HepG2 (cell line): Measurements from ENCODE around the gene TMEM198. TPM values are rescaled to one million over a fixed set of nuclear protein-coding genes. Genes with fewer than 3 reads are reported as not detected.

Experiments
- ARHGAP35 ChIP-seq: sonication (generic); formaldehyde crosslinking; IDR thresholded peaks from 2 replicates; pipeline ENCODE4 v1.9.0; 2022; ENCODE audit warnings: mild to moderate bottlenecking, inconsistent platforms, moderate library complexity, missing genetic modification reagents, borderline replicate concordance
- ARNT ChIP-seq: fragments of 450-650 bp; IDR thresholded peaks from 2 replicates; pipeline ENCODE4 v1.6.1; 2017
- ATF5 ChIP-seq: sonication (generic); formaldehyde crosslinking; IDR thresholded peaks from 2 replicates; pipeline ENCODE4 v1.4.0; 2020; ENCODE audit warnings: mild to moderate bottlenecking, low read depth, missing genetic modification reagents
- CAMTA2 ChIP-seq: sonication (generic); formaldehyde crosslinking; IDR thresholded peaks from 2 replicates; pipeline ENCODE4 v1.4.0; 2020; ENCODE audit warnings: mild to moderate bottlenecking, missing genetic modification reagents, borderline replicate concordance
- CBX1 ChIP-seq: IDR thresholded peaks from one replicate; pipeline ENCODE4 v1.6.1; 2016; ENCODE audit warnings: antibody characterized with exemption, low read depth
- CCAR2 ChIP-seq: fragments of 200-400 bp; formaldehyde crosslinking; optimal IDR thresholded peaks from 2 replicates; pipeline ENCODE3; 2018; ENCODE audit warnings: low read depth, mild to moderate bottlenecking, low read length, moderate library complexity
- GATAD1 ChIP-seq: IDR thresholded peaks from 2 replicates; pipeline ENCODE4 v1.6.1; 2016; ENCODE audit warnings: missing genetic modification reagents, missing compliant biosample characterization
- GPN1 ChIP-seq: sonication (generic); formaldehyde crosslinking; IDR thresholded peaks from 2 replicates; pipeline ENCODE4 v1.5.1; 2020; ENCODE audit warnings: missing genetic modification reagents, borderline replicate concordance
- GTF3A ChIP-seq: sonication (generic); formaldehyde crosslinking; conservative IDR thresholded peaks from 2 replicates; pipeline ENCODE4 v1.4.0; 2020; ENCODE audit warnings: mild to moderate bottlenecking, missing genetic modification reagents
- MAX ChIP-seq: IDR thresholded peaks from 2 replicates; pipeline ENCODE4 v1.6.1; 2012; ENCODE audit warnings: inconsistent platforms
- MEIS1 ChIP-seq: sonication (generic); formaldehyde crosslinking; IDR thresholded peaks from 2 replicates; pipeline ENCODE4 v1.9.0; 2021; ENCODE audit warnings: mild to moderate bottlenecking, missing genetic modification reagents, moderate library complexity, borderline replicate concordance
- MTA1 ChIP-seq: sonication (generic); formaldehyde crosslinking; IDR thresholded peaks from 2 replicates; pipeline ENCODE4 v1.4.0; 2020; ENCODE audit warnings: missing genetic modification reagents, mild to moderate bottlenecking, borderline replicate concordance
- NR2C2 ChIP-seq: sonication (generic); formaldehyde crosslinking; IDR thresholded peaks from 2 replicates; pipeline ENCODE4 v1.4.0; 2020; ENCODE audit warnings: missing genetic modification reagents, mild to moderate bottlenecking, moderate library complexity, borderline replicate concordance
- SALL1 ChIP-seq: sonication (generic); formaldehyde crosslinking; IDR thresholded peaks from 2 replicates; pipeline ENCODE4 v1.8.0; 2022; ENCODE audit warnings: mild to moderate bottlenecking, missing genetic modification reagents
- SP2 ChIP-seq: sonication (generic); formaldehyde crosslinking; IDR thresholded peaks from 2 replicates; pipeline ENCODE4 v1.5.1; 2020; ENCODE audit warnings: mild to moderate bottlenecking, missing genetic modification reagents
- TEF ChIP-seq: sonication (generic); formaldehyde crosslinking; IDR thresholded peaks from 2 replicates; pipeline ENCODE4 v1.5.0; 2020; ENCODE audit warnings: missing genetic modification reagents
- TMF1 ChIP-seq: sonication (generic); formaldehyde crosslinking; IDR thresholded peaks from 2 replicates; pipeline ENCODE4 v1.8.1; 2022; ENCODE audit warnings: low read depth, missing genetic modification reagents
- ZFP36L1 ChIP-seq: sonication (generic); formaldehyde crosslinking; IDR thresholded peaks from 2 replicates; pipeline ENCODE4 v1.8.0; 2022; ENCODE audit warnings: mild to moderate bottlenecking, missing genetic modification reagents, moderate library complexity
- ZNF260 ChIP-seq: sonication (generic); formaldehyde crosslinking; IDR thresholded peaks from 2 replicates; pipeline ENCODE4 v1.4.0; 2020; ENCODE audit warnings: missing genetic modification reagents, low read depth, mild to moderate bottlenecking, borderline replicate concordance
- ZNF547 ChIP-seq: sonication (generic); formaldehyde crosslinking; IDR thresholded peaks from 2 replicates; pipeline ENCODE4 v1.5.1; 2020; ENCODE audit warnings: mild to moderate bottlenecking, missing genetic modification reagents
- ZNF639 ChIP-seq: conservative IDR thresholded peaks from 2 replicates; pipeline ENCODE4 v1.6.1; 2018; ENCODE audit warnings: missing genetic modification reagents
- ZNF713 ChIP-seq: sonication (generic); formaldehyde crosslinking; IDR thresholded peaks from 2 replicates; pipeline ENCODE4 v1.4.0; 2020; ENCODE audit warnings: mild to moderate bottlenecking, missing genetic modification reagents
- ZNF724P ChIP-seq: sonication (generic); formaldehyde crosslinking; IDR thresholded peaks from 2 replicates; pipeline ENCODE4 v1.8.0; 2022; ENCODE audit warnings: missing genetic modification reagents, borderline replicate concordance
- ZNF788 ChIP-seq: sonication (generic); formaldehyde crosslinking; IDR thresholded peaks from 2 replicates; pipeline ENCODE4 v1.5.0; 2020; ENCODE audit warnings: mild to moderate bottlenecking, missing genetic modification reagents, borderline replicate concordance
- ZNF83 ChIP-seq: sonication (generic); formaldehyde crosslinking; IDR thresholded peaks from 2 replicates; pipeline ENCODE4 v1.4.0; 2020; ENCODE audit warnings: missing genetic modification reagents, mild to moderate bottlenecking, borderline replicate concordance
- ZNF878 ChIP-seq: sonication (generic); formaldehyde crosslinking; IDR thresholded peaks from 2 replicates; pipeline ENCODE4 v1.8.1; 2023; ENCODE audit warnings: mild to moderate bottlenecking, missing genetic modification reagents, moderate library complexity
- polyA plus RNA-seq, 8 experiments: library from polyadenylated mRNA; depleted of rRNA in 3 of 8; stranded (reverse) in 7 of 8; unstranded in 1 of 8; fragments of >200 nt; fragmentation: Illumina TruSeq in 4 of 8; extraction: Trizol in 4 of 8; gene quantifications; 2 replicates each; pipeline versions ENCODE4 v1.2.1 to v1.2.3, GENCODE V29; 2011 to 2016; ENCODE audit warnings: low read depth in 4 of 8, missing spikeins in 1 of 8, mixed read lengths in 1 of 8; ENCODE audit not compliant: insufficient read depth in 1 of 8
- total RNA-seq, 5 experiments: library from RNA; depleted of rRNA; stranded (reverse); fragments of >200 nt; fragmentation: Illumina TruSeq; extraction: Trizol; gene quantifications; 2 replicates each; pipeline ENCODE4 v1.2.3, GENCODE V29; 2016; ENCODE audit warnings: low read depth in 1 of 5
- TF ChIP-seq, protein P1 (sequence below): sonication (generic); formaldehyde crosslinking; IDR thresholded peaks from 2 replicates; pipeline ENCODE4 v1.4.0; 2020; ENCODE audit warnings: mild to moderate bottlenecking, missing genetic modification reagents, borderline replicate concordance

The TMEM198 gene
- total and polyA plus RNA-seq, 2 of the 13 experiments (the other 11 are each of a cell fraction or from before 2014, with no cell fraction given) = 17.3 to 23.5 TPM

DNA sequence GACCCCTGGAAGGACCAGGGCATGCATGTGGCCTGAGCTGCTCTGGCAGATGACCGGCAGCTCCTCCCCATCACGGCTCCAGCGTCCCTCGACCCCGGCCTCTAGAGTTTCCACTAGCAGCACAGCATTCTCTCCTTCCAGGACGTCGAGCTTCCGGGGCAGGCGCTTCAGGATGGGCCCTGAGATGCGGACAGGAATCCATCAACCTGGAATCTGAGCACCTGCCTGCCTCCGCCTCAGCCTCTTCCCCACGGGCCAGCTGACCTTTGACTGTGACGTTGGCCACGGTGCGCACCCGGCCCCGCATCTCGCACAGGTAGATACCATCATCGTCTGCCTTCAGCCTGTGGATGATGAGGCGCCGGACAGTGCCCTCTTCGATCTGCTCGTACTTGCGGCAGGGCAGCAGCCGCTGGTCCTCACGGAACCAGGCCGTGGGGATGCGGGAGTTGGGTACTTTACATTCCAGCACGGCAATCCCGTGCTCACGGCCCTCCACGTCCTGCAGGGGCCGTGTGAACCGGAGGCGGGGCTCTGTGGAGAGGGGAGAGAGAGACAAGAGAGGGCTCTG lies 24.0 kb downstream of the TMEM198 start (continued):
- TF ChIP-seq, protein P1, sequence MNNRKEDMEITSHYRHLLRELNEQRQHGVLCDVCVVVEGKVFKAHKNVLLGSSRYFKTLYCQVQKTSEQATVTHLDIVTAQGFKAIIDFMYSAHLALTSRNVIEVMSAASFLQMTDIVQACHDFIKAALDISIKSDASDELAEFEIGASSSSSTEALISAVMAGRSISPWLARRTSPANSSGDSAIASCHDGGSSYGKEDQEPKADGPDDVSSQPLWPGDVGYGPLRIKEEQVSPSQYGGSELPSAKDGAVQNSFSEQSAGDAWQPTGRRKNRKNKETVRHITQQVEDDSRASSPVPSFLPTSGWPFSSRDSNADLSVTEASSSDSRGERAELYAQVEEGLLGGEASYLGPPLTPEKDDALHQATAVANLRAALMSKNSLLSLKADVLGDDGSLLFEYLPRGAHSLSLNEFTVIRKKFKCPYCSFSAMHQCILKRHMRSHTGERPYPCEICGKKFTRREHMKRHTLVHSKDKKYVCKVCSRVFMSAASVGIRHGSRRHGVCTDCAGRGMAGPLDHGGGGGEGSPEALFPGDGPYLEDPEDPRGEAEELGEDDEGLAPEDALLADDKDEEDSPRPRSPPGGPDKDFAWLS (CRISPR knock-in tag) = no peak
- TF ChIP-seq ZNF547 (CRISPR knock-in tag) (no peak), TEF (no peak), ZNF639 (CRISPR knock-in tag) (no peak), ZNF724P (CRISPR knock-in tag) (no peak), CBX1 (no peak), CAMTA2 (CRISPR knock-in tag) (no peak), ARHGAP35 (0 out of 2 replicates have a peak, but pooled peaks have one; percentile 62), ZNF788 (CRISPR knock-in tag) (peak; percentile 45; the same call in 1 of the 2 replicates), MAX (peak; percentile 10; the same call in 1 of the 2 replicates), TMF1 (CRISPR knock-in tag) (no peak), ATF5 (CRISPR knock-in tag) (no peak), SP2 (CRISPR knock-in tag) (no peak), NR2C2 (CRISPR knock-in tag) (no peak), ZNF713 (no peak), MTA1 (CRISPR knock-in tag) (no peak; the same call in 1 of the 2 replicates), ZFP36L1 (CRISPR knock-in tag) (no peak), ZNF83 (no peak), GPN1 (0 out of 2 replicates have a peak, but pooled peaks have one; percentile 59), SALL1 (peak; percentile 17; the same call in 1 of the 2 replicates), GATAD1 (CRISPR knock-in tag) (no peak), ZNF878 (CRISPR knock-in tag) (no peak), GTF3A (no peak), MEIS1 (CRISPR knock-in tag) (no peak), ZNF260 (CRISPR knock-in tag) (no peak), ARNT (no peak), CCAR2 (no peak)
